SK-N-SH (cell line): Measurements from ENCODE around the gene FAM83D. TPM values are rescaled to one million over a fixed set of nuclear protein-coding genes. Genes with fewer than 3 reads are reported as not detected.
A peak's percentile ranks its signal among the peaks of the same experiment; 100 is the strongest.

Source experiments
- CTCF ChIA-PET: fragments of 300-600, 350-600 bp; formaldehyde crosslinking; extraction: SDS; loops from one replicate; lab custom pipeline; 2021; lab: Yijun Ruan, JAX
- POLR2A ChIA-PET: fragments of 350-600 bp; sonication (Branson Sonifier 250); formaldehyde crosslinking; extraction: SDS; loops from one replicate; lab custom pipeline; 2020; ENCODE audit warnings: antibody characterized with exemption, inconsistent platforms; lab: Yijun Ruan, JAX
- DNase-seq: peaks from one replicate; pipeline ENCODE4 v3.0.0; 2012
- H2AFZ ChIP-seq: fragments of 200-600 bp; sonication (generic); 2 replicates; pipeline ENCODE4 v1.8.1; 2016; ENCODE audit warnings: antibody characterized with exemption, mild to moderate bottlenecking, low read depth
- H3F3A ChIP-seq: fragments of 200-600 bp; sonication (generic); replicated peaks from 2 replicates; pipeline ENCODE3; 2016; ENCODE audit warnings: antibody characterized with exemption, mild to moderate bottlenecking; ENCODE audit not compliant: insufficient read depth
- H3K27ac ChIP-seq, 2 experiments: fragments of 200-500 bp in 1 of 2; fragments of 200-600 bp in 1 of 2; sonication (Bioruptor generic) in 1 of 2; sonication (generic), shearing (Covaris generic) in 1 of 2; 2 replicates each; pipeline versions ENCODE4 v1.5.1 to v1.6.1; 2014 to 2016; ENCODE audit warnings: low read depth in 2 of 2, inconsistent platforms in 1 of 2, low read length in 1 of 2, mild to moderate bottlenecking in 1 of 2, mixed read lengths in 1 of 2
- H3K27me3 ChIP-seq: fragments of 200-600 bp; sonication (generic), shearing (Covaris generic); 2 replicates; pipeline ENCODE4 v1.6.1; 2016; ENCODE audit warnings: mixed run types; ENCODE audit not compliant: insufficient read depth
- H3K36me3 ChIP-seq, 2 experiments: fragments of 200-500 bp in 1 of 2; fragments of 200-600 bp in 1 of 2; sonication (Bioruptor generic) in 1 of 2; sonication (generic) in 1 of 2; replicated peaks in 1 of 2; 2 replicates each; pipeline versions ENCODE3 to v1.5.1; 2014 to 2016; ENCODE audit warnings: low read length in 1 of 2, mild to moderate bottlenecking in 1 of 2; ENCODE audit not compliant: insufficient read depth in 2 of 2, control insufficient read depth in 1 of 2
- H3K4me1 ChIP-seq, 2 experiments: fragments of 200-500 bp in 1 of 2; fragments of 200-600 bp in 1 of 2; sonication (Bioruptor generic) in 1 of 2; sonication (generic), shearing (Covaris generic) in 1 of 2; 2 replicates each; pipeline versions ENCODE4 v1.5.1 to v1.6.1; 2014 to 2016; ENCODE audit warnings: low read depth in 1 of 2, low read length in 1 of 2, mixed run types in 1 of 2; ENCODE audit not compliant: insufficient read depth in 2 of 2, control insufficient read depth in 1 of 2
- H3K4me2 ChIP-seq: fragments of 200-600 bp; sonication (generic), shearing (Covaris generic); 2 replicates; pipeline ENCODE4 v1.6.1; 2017; ENCODE audit warnings: mixed run types
- H3K4me3 ChIP-seq, 2 experiments: fragments of 200-500 bp in 1 of 2; fragments of 200-600 bp in 1 of 2; sonication (Bioruptor generic) in 1 of 2; sonication (generic), shearing (Covaris generic) in 1 of 2; 2 replicates each; pipeline versions ENCODE4 v1.5.1 to v1.8.1; 2014 to 2016; ENCODE audit warnings: low read depth in 2 of 2, inconsistent platforms in 1 of 2, low read length in 1 of 2, mild to moderate bottlenecking in 1 of 2, mixed read lengths in 1 of 2, moderate library complexity in 1 of 2
- H3K79me2 ChIP-seq: fragments of 200-600 bp; sonication (generic); 2 replicates; pipeline ENCODE4 v1.8.1; 2017; ENCODE audit warnings: mild to moderate bottlenecking; ENCODE audit not compliant: insufficient read depth
- H3K9ac ChIP-seq: fragments of 200-600 bp; sonication (generic); 2 replicates; pipeline ENCODE4 v1.6.1; 2017; ENCODE audit warnings: mixed run types
- H3K9me2 ChIP-seq: fragments of 200-600 bp; sonication (generic); 2 replicates; pipeline ENCODE4 v1.6.1; 2017; ENCODE audit warnings: mixed run types
- H3K9me3 ChIP-seq: fragments of 200-600 bp; sonication (generic); 2 replicates; pipeline ENCODE4 v1.6.1; 2017; ENCODE audit warnings: mixed run types, mild to moderate bottlenecking, moderate library complexity
- H4K20me1 ChIP-seq: fragments of 200-600 bp; sonication (generic); 2 replicates; pipeline ENCODE4 v1.6.1; 2017; ENCODE audit warnings: mild to moderate bottlenecking, mixed run types; ENCODE audit not compliant: insufficient read depth
- ELF1 ChIP-seq: IDR thresholded peaks from 2 replicates; pipeline ENCODE4 v1.4.0; 2012
- EP300 ChIP-seq, 2 experiments: IDR thresholded peaks; 2 replicates each; pipeline versions ENCODE4 v1.4.0 to v1.6.1; 2012; ENCODE audit warnings: borderline replicate concordance in 1 of 2, low read depth in 1 of 2, low read length in 1 of 2
- FOXJ3 ChIP-seq: sonication (generic); formaldehyde crosslinking; IDR thresholded peaks from 2 replicates; pipeline ENCODE4 v1.5.1; 2020; ENCODE audit warnings: mild to moderate bottlenecking, missing genetic modification reagents
- GABPA ChIP-seq: IDR thresholded peaks from 2 replicates; pipeline ENCODE4 v1.4.0; 2012; ENCODE audit warnings: low read depth, mild to moderate bottlenecking
- GATA2 ChIP-seq: sonication (generic); formaldehyde crosslinking; IDR thresholded peaks from 2 replicates; pipeline ENCODE4 v1.5.0; 2020; ENCODE audit warnings: mild to moderate bottlenecking, missing genetic modification reagents
- JUND ChIP-seq: IDR thresholded peaks from 2 replicates; pipeline ENCODE4 v1.4.0; 2012
- MXI1 ChIP-seq: IDR thresholded peaks from 2 replicates; pipeline ENCODE4 v1.6.1; 2012; ENCODE audit warnings: mild to moderate bottlenecking, low read depth, low read length, improper control_type of control experiment
- NFIC ChIP-seq: IDR thresholded peaks from 2 replicates; pipeline ENCODE4 v1.4.0; 2012; ENCODE audit warnings: borderline replicate concordance
- NRF1 ChIP-seq: IDR thresholded peaks from 2 replicates; pipeline ENCODE4 v1.6.1; 2012; ENCODE audit warnings: low read depth, mild to moderate bottlenecking, low read length
- POLR2AphosphoS5 ChIP-seq: IDR thresholded peaks from 2 replicates; pipeline ENCODE4 v1.6.1; 2012; ENCODE audit warnings: low read depth, low read length
- RCOR1 ChIP-seq: fragments of 150-350 bp; IDR thresholded peaks from 2 replicates; pipeline ENCODE4 v1.6.1; 2017; ENCODE audit warnings: antibody characterized with exemption, low read length
- REST ChIP-seq: IDR thresholded peaks from 2 replicates; pipeline ENCODE4 v1.6.1; 2012; ENCODE audit warnings: mild to moderate bottlenecking, low read depth, low read length, moderate library complexity
- RFX5 ChIP-seq: IDR thresholded peaks from 2 replicates; pipeline ENCODE4 v1.6.1; 2012; ENCODE audit warnings: mild to moderate bottlenecking, improper control_type of control experiment, low read length
- SIN3A ChIP-seq: IDR thresholded peaks from 2 replicates; pipeline ENCODE4 v1.6.1; 2012; ENCODE audit warnings: low read depth, mild to moderate bottlenecking, low read length, moderate library complexity, borderline replicate concordance
- SMC3 ChIP-seq: IDR thresholded peaks from 2 replicates; pipeline ENCODE4 v1.6.1; 2012; ENCODE audit warnings: low read depth, low read length, improper control_type of control experiment
- TAF1 ChIP-seq: IDR thresholded peaks from 2 replicates; pipeline ENCODE4 v1.6.1; 2012; ENCODE audit warnings: low read depth, mild to moderate bottlenecking, low read length, moderate library complexity, borderline replicate concordance
- TCF12 ChIP-seq: IDR thresholded peaks from 2 replicates; pipeline ENCODE4 v1.4.0; 2012
- TEAD4 ChIP-seq: IDR thresholded peaks from 2 replicates; pipeline ENCODE4 v1.4.0; 2012; ENCODE audit warnings: mild to moderate bottlenecking, borderline replicate concordance; ENCODE audit not compliant: insufficient read depth
- WGBS: methylation state at CpG from one replicate; pipeline ENCODE4 v1.1.6; 2017; ENCODE audit warnings: low lambda C conversion rate; 5-methylcytosine and 5-hydroxymethylcytosine counted together
- polyA plus RNA-seq, 3 experiments: library from polyadenylated mRNA; depleted of rRNA; stranded (reverse); fragments of >200 nt; gene quantifications; 2 replicates each; pipeline ENCODE4 v1.2.3, GENCODE V29; 2012
- TF ChIP-seq, protein P1 (sequence below): fragments of 150-350 bp; IDR thresholded peaks from 2 replicates; pipeline ENCODE4 v1.6.1; 2017; ENCODE audit warnings: antibody characterized with exemption, low read length, low read depth, borderline replicate concordance
- TF ChIP-seq, protein P2 (sequence below): IDR thresholded peaks from 2 replicates; pipeline ENCODE4 v1.4.0; 2012; ENCODE audit warnings: low read depth, borderline replicate concordance

The FAM83D gene
- polyA plus RNA-seq, 1 of the 3 experiments (the other 2 are of a cell fraction) = 21.5 TPM

- no peak; the same call in 1 of the 2 replicates for TF ChIP-seq SMC3
- TF ChIP-seq EP300 (IDR thresholded peaks at IDR 0.05; ENCODE audit: borderline replicate concordance in 1 of 2, low read depth in 1 of 2, low read length in 1 of 2) = no peak
- no peak for TF ChIP-seq RFX5
- no peak for TF ChIP-seq SIN3A
Observed at GRCh38 chr20:38926934-38927616, 858 bp downstream of the FAM83D start (continued).

GRCh38 chr20:38927902-38928578 is 1.8 kb downstream of the FAM83D start:
- 36% methylated on average over 5 of the region's 5 CpGs for WGBS
- H3K27ac ChIP-seq = peak overlapping the region in 1 of 2 experiments; percentile 6; a peak in 1 of 4 replicates

More at GRCh38 chr20:38927902-38928578, 1.8 kb downstream of the FAM83D start:
- peak overlapping the region; percentile 81 to 91 for H3K4me3 ChIP-seq
- H4K20me1 ChIP-seq = peaks cover 23% of the 10 kb centered on the region; the same call in 1 of the 2 replicates
- H3K4me1 ChIP-seq = peaks cover 3 to 21% of the 10 kb centered on the region in 2 experiments; a peak in 2 of 4 replicates
- H3K9me2 ChIP-seq = no peaks in the 10 kb centered on the region
- no peaks in the 10 kb centered on the region for H3K9me3 ChIP-seq
- peak overlapping the region; percentile 72 for H3K9ac ChIP-seq
- no peak for DNase-seq
- CTCF ChIA-PET = interaction anchor here (0.7 to 3.2 kb wide), 6 partner anchors 35 to 283 kb away, joined by 3 to 21 read pairs (median 4); partner anchors contain the start of gene DHX35
- POLR2A ChIA-PET = interaction anchor here (1.0 to 3.2 kb wide), 3 partner anchors 9 to 53 kb away, joined by 3 to 20 read pairs (median 4); partner anchors contain the start of gene DHX35
- TF ChIP-seq, protein P1, sequence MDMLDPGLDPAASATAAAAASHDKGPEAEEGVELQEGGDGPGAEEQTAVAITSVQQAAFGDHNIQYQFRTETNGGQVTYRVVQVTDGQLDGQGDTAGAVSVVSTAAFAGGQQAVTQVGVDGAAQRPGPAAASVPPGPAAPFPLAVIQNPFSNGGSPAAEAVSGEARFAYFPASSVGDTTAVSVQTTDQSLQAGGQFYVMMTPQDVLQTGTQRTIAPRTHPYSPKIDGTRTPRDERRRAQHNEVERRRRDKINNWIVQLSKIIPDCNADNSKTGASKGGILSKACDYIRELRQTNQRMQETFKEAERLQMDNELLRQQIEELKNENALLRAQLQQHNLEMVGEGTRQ = no peak
- TF ChIP-seq NFIC (no peak), POLR2AphosphoS5 (no peak), RFX5 (no peak), GATA2 (no peak), RCOR1 (no peak), GABPA (no peak), REST (no peak), TEAD4 (no peak), TAF1 (no peak), NRF1 (no peak), FOXJ3 (CRISPR knock-in tag) (no peak), JUND (no peak), MXI1 (no peak), TCF12 (no peak), SIN3A (no peak), ELF1 (no peak), EP300 (IDR thresholded peaks at IDR 0.05; ENCODE audit: borderline replicate concordance in 1 of 2, low read depth in 1 of 2, low read length in 1 of 2) (no peak)
- TF ChIP-seq, protein P2, sequence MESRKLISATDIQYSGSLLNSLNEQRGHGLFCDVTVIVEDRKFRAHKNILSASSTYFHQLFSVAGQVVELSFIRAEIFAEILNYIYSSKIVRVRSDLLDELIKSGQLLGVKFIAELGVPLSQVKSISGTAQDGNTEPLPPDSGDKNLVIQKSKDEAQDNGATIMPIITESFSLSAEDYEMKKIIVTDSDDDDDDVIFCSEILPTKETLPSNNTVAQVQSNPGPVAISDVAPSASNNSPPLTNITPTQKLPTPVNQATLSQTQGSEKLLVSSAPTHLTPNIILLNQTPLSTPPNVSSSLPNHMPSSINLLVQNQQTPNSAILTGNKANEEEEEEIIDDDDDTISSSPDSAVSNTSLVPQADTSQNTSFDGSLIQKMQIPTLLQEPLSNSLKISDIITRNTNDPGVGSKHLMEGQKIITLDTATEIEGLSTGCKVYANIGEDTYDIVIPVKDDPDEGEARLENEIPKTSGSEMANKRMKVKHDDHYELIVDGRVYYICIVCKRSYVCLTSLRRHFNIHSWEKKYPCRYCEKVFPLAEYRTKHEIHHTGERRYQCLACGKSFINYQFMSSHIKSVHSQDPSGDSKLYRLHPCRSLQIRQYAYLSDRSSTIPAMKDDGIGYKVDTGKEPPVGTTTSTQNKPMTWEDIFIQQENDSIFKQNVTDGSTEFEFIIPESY = no peak
- TF ChIP-seq, all 33 proteins: peak for 0
- H3F3A ChIP-seq = peaks cover 3% of the 10 kb centered on the region
- peaks cover 65% of the 10 kb centered on the region for H3K79me2 ChIP-seq
- H2AFZ ChIP-seq = peak overlapping the region; percentile 9
- H3K27me3 ChIP-seq = no peaks in the 10 kb centered on the region
- H3K36me3 ChIP-seq = no peaks in the 10 kb centered on the region
- H3K4me2 ChIP-seq = peak overlapping the region; percentile 98
